Ramos (cell line): ENCODE data around the gene PIK3CG.
"Not testable (repeated sequence)": the region's sequence is repeated elsewhere in the genome, so short reads cannot be mapped to it uniquely, and the experiment has no call there.

Experiments
- in situ Hi-C: fragments of 300-500 bp; cut with MboI; formaldehyde crosslinking; loops from one replicate; pipeline ENCODE4 v1.14.3; 2022; ENCODE audit warnings: low sequenced_read_pairs; ENCODE audit not compliant: unreplicated experiment

PIK3CG gene

GRCh38 chr7:106865130-106866041 is at the start of gene PIK3CG:
TSS of gene PIK3CG (plus strand) at chr7:106865282. CDS start at chr7:106867562, 2,280 bp downstream.
- in situ Hi-C loops = no loop called here

- in situ Hi-C loops = no loop called here
These were observed 48.0 kb upstream of the PIK3CG start for GRCh38 chr7:106817098-106817497.

- in situ Hi-C loops = no loop called here
These were observed 46.3 kb upstream of the PIK3CG start for GRCh38 chr7:106818736-106819135.

GRCh38 chr7:106819546-106819945 is 45.5 kb upstream of the PIK3CG start:
- in situ Hi-C loops = no loop called here

GRCh38 chr7:106820321-106821217 is 44.5 kb upstream of the PIK3CG start:
- in situ Hi-C loops = no loop called here

- in situ Hi-C loops = no loop called here
These were observed 41.5 kb upstream of the PIK3CG start for GRCh38 chr7:106823631-106824030.

GRCh38 chr7:106824458-106824857 is 40.6 kb upstream of the PIK3CG start:
- in situ Hi-C loops = no loop called here

GRCh38 chr7:106827626-106828025 is 37.5 kb upstream of the PIK3CG start:
- in situ Hi-C loops = no loop called here

GRCh38 chr7:106829496-106829895 is 35.6 kb upstream of the PIK3CG start:
- in situ Hi-C loops = no loop called here

- in situ Hi-C loops = not testable (repeated sequence)
These were observed 34.2 kb upstream of the PIK3CG start for GRCh38 chr7:106830896-106831295.

GRCh38 chr7:106836816-106837215 is 28.3 kb upstream of the PIK3CG start:
- in situ Hi-C loops = no loop called here

GRCh38 chr7:106839511-106839910 is 25.6 kb upstream of the PIK3CG start:
- in situ Hi-C loops = no loop called here

GRCh38 chr7:106840342-106840741 is 24.7 kb upstream of the PIK3CG start:
- in situ Hi-C loops = no loop called here

GRCh38 chr7:106841896-106842390 is 23.1 kb upstream of the PIK3CG start:
- in situ Hi-C loops = no loop called here

- in situ Hi-C loops = no loop called here
These were observed 20.6 kb upstream of the PIK3CG start for GRCh38 chr7:106844279-106844997.

GRCh38 chr7:106848049-106848448 is 17.0 kb upstream of the PIK3CG start:
- in situ Hi-C loops = no loop called here

GRCh38 chr7:106848851-106849442 is 16.1 kb upstream of the PIK3CG start:
- in situ Hi-C loops = no loop called here

GRCh38 chr7:106851632-106852031 is 13.4 kb upstream of the PIK3CG start:
- in situ Hi-C loops = not testable (repeated sequence)

GRCh38 chr7:106853250-106853908 is 11.7 kb upstream of the PIK3CG start:
- in situ Hi-C loops = no loop called here
